Testis (tissue), 3 donors: Measurements from ENCODE around the gene NDST1. TPM values are rescaled to one million over a fixed set of nuclear protein-coding genes. Genes with fewer than 3 reads are reported as not detected.

ENCODE experiments used
- DNase-seq: peaks from one replicate; pipeline ENCODE4 v3.0.0-alpha.2; 2019
- H3K27ac ChIP-seq, 2 donors: fragments of 200-600 bp; sonication (generic); one replicate each; pipeline ENCODE4 v1.5.1; 2019
- H3K27me3 ChIP-seq: fragments of 200-600 bp; sonication (generic); one replicate; pipeline ENCODE4 v1.5.1; 2019
- H3K36me3 ChIP-seq: fragments of 200-600 bp; sonication (generic); one replicate; pipeline ENCODE4 v1.5.1; 2017; ENCODE audit warnings: low read depth; ENCODE audit errors: missing control alignments
- H3K4me1 ChIP-seq: fragments of 200-600 bp; sonication (generic); one replicate; pipeline ENCODE4 v1.5.1; 2019
- H3K4me3 ChIP-seq, 2 donors: fragments of 200-600 bp; sonication (generic); one replicate each; pipeline ENCODE4 v1.5.1; 2017 to 2019
- H3K9me3 ChIP-seq: fragments of 200-600 bp; sonication (generic); one replicate; pipeline ENCODE4 v1.5.1; 2017
- CTCF ChIP-seq, 3 experiments: fragments of 450-650 bp in 2 of 3; fragments of 200-600 bp in 1 of 3; sonication (generic) in 1 of 3; IDR thresholded peaks; one replicate each; pipeline ENCODE4 v1.5.1; 2016 to 2019; ENCODE audit warnings: antibody characterized with exemption in 3 of 3, mild to moderate bottlenecking in 2 of 3, moderate library complexity in 1 of 3
- POLR2A ChIP-seq: fragments of 450-650 bp; IDR thresholded peaks from one replicate; pipeline ENCODE4 v1.6.1; 2017; ENCODE audit warnings: antibody characterized with exemption, mild to moderate bottlenecking, moderate library complexity
- WGBS, 2 donors: methylation state at CpG; one replicate each; pipeline ENCODE4 v1.1.5; 2018; 5-methylcytosine and 5-hydroxymethylcytosine counted together
- intact Hi-C: fragments of 100-400 bp; cut with DNase I; formaldehyde crosslinking; loops from one replicate; pipeline ENCODE4 v1.15.1; 2023; ENCODE audit warnings: low total_unique reads
- polyA plus RNA-seq: library from polyadenylated mRNA; stranded (reverse); fragments of 350-450 nt; fragmentation: Illumina TruSeq; extraction: RNeasy Lipid Tissue Mini Kit (QIAGEN cat#74804); gene quantifications from one replicate; pipeline ENCODE4 v1.2.3, GENCODE V29; 2014; ENCODE audit warnings: low read depth, low replicate concordance; ENCODE audit not compliant: insufficient read depth
- total RNA-seq, 2 donors: library from RNA; depleted of rRNA; stranded (reverse); fragments of >200 nt; gene quantifications; one replicate each; pipeline ENCODE4 v1.2.3, GENCODE V29; 2016

Gene NDST1
- total and polyA plus RNA-seq, 3 donors from 2014 or later: 55.0 to 174 (median 167) TPM

- Histone ChIP-seq H3K27me3 (no peaks in the 10 kb centered on the region), H3K4me1 (peaks cover 71% of the 10 kb centered on the region), H3K9me3 (no peaks in the 10 kb centered on the region), H3K27ac (peak overlapping the region; percentile 65 to 71), H3K4me3 (no peak overlapping the region), H3K36me3 (no peaks in the 10 kb centered on the region)
- 51 to 82% methylated on average over 5 of the region's 5 CpGs for WGBS, 2 donors
- intact Hi-C loops: no loop called here
- no peak for DNase-seq
- TF ChIP-seq CTCF (IDR thresholded peaks at IDR 0.05) (no peak), POLR2A (no peak)
Measured at GRCh38 chr5:150497989-150498317, 10.0 kb upstream of the NDST1 start.

DNA sequence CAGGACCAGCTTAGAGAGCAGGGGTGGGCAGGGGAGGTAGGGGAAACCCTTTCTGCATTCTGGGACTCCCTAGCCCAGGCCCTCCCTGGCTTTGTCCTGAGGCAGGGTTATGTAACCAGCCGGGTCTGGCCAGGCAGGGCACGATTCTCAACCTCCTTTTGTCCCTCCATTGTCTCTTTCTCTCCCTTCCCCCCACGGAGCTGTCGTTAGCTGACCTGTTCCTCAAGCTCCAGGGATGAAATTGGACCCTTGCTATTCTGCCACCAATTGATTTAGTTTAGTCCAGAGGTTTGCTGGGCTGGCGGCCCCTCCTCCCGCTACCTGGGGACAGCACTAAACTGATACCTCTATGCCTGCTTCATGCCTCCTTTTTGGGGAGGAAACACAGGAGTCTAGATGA, 9.4 kb upstream of the NDST1 start:
- Histone ChIP-seq H3K27ac (peak overlapping the region; percentile 65 to 71), H3K4me1 (peaks cover 76% of the 10 kb centered on the region), H3K4me3 (no peak overlapping the region), H3K36me3 (no peaks in the 10 kb centered on the region), H3K9me3 (no peaks in the 10 kb centered on the region), H3K27me3 (no peaks in the 10 kb centered on the region)
- TF ChIP-seq CTCF (IDR thresholded peaks at IDR 0.05): no peak
- TF ChIP-seq POLR2A: no peak
- intact Hi-C loops: no loop called here
- DNase-seq: no peak
- 48 to 55% methylated on average over 6 of the region's 6 CpGs for WGBS, 2 donors

- intact Hi-C loops: no loop called here
- Histone ChIP-seq H3K27ac (peak overlapping the region; percentile 65 to 71), H3K9me3 (no peaks in the 10 kb centered on the region), H3K4me3 (no peak overlapping the region), H3K4me1 (peaks cover 81% of the 10 kb centered on the region), H3K36me3 (no peaks in the 10 kb centered on the region), H3K27me3 (no peaks in the 10 kb centered on the region)
- TF ChIP-seq CTCF (IDR thresholded peaks at IDR 0.05) (no peak), POLR2A (no peak)
- no peak for DNase-seq
Measured at GRCh38 chr5:150498971-150499370, 9.0 kb upstream of the NDST1 start.

DNA sequence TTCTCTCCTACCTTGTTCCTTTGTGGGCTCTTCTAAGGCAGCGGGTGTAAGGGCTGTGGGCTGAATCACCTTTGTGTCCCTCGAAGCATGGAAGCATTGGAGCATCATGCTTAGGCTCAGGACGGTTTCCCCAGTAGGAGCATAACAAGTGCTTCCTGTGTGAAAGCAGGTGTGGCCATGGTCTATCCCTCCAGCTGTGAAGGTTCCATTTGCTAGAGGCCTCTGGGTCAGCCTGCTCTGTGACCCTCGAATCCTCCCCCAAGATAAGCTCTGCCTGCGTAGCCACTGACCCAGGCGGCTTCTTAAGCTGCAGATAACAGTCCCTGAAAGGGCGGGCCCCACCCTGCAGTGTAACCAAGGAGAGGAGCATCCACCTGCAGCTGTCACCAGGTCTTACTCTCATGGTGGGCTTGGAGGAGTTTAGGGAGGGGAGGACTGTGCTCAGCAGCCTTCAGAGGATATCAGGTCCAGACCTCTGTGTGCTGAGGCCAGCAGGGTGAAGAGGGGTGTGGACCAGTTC, 8.4 kb upstream of the NDST1 start:
- Histone ChIP-seq H3K36me3 (no peaks in the 10 kb centered on the region), H3K27ac (peak overlapping the region in 1 of 2 donors; percentile 42), H3K27me3 (no peaks in the 10 kb centered on the region), H3K9me3 (no peaks in the 10 kb centered on the region), H3K4me3 (no peak overlapping the region), H3K4me1 (peaks cover 86% of the 10 kb centered on the region)
- intact Hi-C loops: no loop called here
- 58 to 59% methylated on average over 7 of the region's 7 CpGs for WGBS, 2 donors
- peak; percentile 67 for DNase-seq
- TF ChIP-seq CTCF (IDR thresholded peaks at IDR 0.05) (no peak), POLR2A (no peak)

- Histone ChIP-seq H3K27ac (peak overlapping the region; percentile 42 to 59), H3K9me3 (no peaks in the 10 kb centered on the region), H3K27me3 (no peaks in the 10 kb centered on the region), H3K36me3 (no peaks in the 10 kb centered on the region), H3K4me1 (peaks cover 95% of the 10 kb centered on the region), H3K4me3 (no peak overlapping the region)
- intact Hi-C loops: no loop called here
- 59 to 63% methylated on average over 3 of the region's 3 CpGs for WGBS, 2 donors
- no peak for DNase-seq
- TF ChIP-seq POLR2A (no peak), CTCF (IDR thresholded peaks at IDR 0.05) (no peak)
Measured at GRCh38 chr5:150500328-150500841, 7.5 kb upstream of the NDST1 start.
